Effector memory CD4-positive, alpha-beta T cell (primary cell): Measurements from ENCODE around the gene LRRC9.
"Not testable (repeated sequence)": the region's sequence is repeated elsewhere in the genome, so short reads cannot be mapped to it uniquely, and the experiment has no call there.

Experiments used
- DNase-seq, 3 donors: peaks; one replicate each; pipeline ENCODE4 v3.0.0-alpha.2; 2020
- H3K27ac ChIP-seq: 2 replicates; pipeline ENCODE4 v1.7.0; 2013; ENCODE audit warnings: mild to moderate bottlenecking, low read length, moderate library complexity; ENCODE audit not compliant: insufficient read depth, poor library complexity, severe bottlenecking
- H3K27me3 ChIP-seq: replicated peaks from 2 replicates; pipeline ENCODE4 v1.7.0; 2013; ENCODE audit warnings: mild to moderate bottlenecking, low read length; ENCODE audit not compliant: insufficient read depth, control insufficient read depth, poor library complexity, severe bottlenecking
- H3K36me3 ChIP-seq: 2 replicates; pipeline ENCODE4 v1.7.0; 2013; ENCODE audit warnings: mild to moderate bottlenecking, low read length, moderate library complexity; ENCODE audit not compliant: control insufficient read depth, insufficient read depth
- H3K4me1 ChIP-seq: 2 replicates; pipeline ENCODE4 v1.7.0; 2013; ENCODE audit warnings: low read length, mild to moderate bottlenecking; ENCODE audit not compliant: control insufficient read depth, insufficient read depth, poor library complexity, severe bottlenecking
- H3K4me3 ChIP-seq: 2 replicates; pipeline ENCODE4 v1.7.0; 2013; ENCODE audit warnings: low read length, low read depth, mild to moderate bottlenecking; ENCODE audit not compliant: insufficient read depth, poor library complexity, severe bottlenecking
- H3K9me3 ChIP-seq: 2 replicates; pipeline ENCODE4 v1.7.0; 2013; ENCODE audit warnings: mild to moderate bottlenecking, low read length, moderate library complexity; ENCODE audit not compliant: control insufficient read depth

LRRC9 gene

GRCh38 chr14:59986556-59987059 lies 66.7 kb downstream of the LRRC9 start:
- Histone ChIP-seq H3K27ac (no peak overlapping the region), H3K36me3 (no peaks in the 10 kb centered on the region), H3K9me3 (no peaks in the 10 kb centered on the region), H3K4me1 (no peaks in the 10 kb centered on the region), H3K27me3 (no peaks in the 10 kb centered on the region), H3K4me3 (no peak overlapping the region)
- no peak for DNase-seq

DNA sequence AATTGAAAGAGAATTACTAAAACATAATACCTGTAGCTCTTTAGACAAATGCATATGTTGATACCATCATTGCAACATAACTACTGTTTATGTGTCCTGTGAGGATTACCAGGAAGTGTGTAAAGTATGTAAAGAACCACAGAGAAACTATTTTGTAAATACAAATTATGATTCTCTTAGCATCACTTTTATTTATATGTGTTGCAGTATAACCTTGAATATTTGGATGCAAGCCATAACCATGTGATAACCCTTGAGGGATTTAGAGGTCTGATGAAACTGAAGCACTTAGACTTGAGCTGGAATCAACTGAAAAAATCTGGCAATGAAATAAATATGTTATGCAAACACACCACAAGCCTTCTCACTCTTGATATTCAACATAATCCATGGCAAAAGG lies 77.5 kb downstream of the LRRC9 start:
- Histone ChIP-seq H3K27me3 (no peaks in the 10 kb centered on the region), H3K4me1 (no peaks in the 10 kb centered on the region), H3K9me3 (no peaks in the 10 kb centered on the region), H3K27ac (no peak overlapping the region), H3K36me3 (no peaks in the 10 kb centered on the region), H3K4me3 (no peak overlapping the region)
- DNase-seq, result no peak

DNA sequence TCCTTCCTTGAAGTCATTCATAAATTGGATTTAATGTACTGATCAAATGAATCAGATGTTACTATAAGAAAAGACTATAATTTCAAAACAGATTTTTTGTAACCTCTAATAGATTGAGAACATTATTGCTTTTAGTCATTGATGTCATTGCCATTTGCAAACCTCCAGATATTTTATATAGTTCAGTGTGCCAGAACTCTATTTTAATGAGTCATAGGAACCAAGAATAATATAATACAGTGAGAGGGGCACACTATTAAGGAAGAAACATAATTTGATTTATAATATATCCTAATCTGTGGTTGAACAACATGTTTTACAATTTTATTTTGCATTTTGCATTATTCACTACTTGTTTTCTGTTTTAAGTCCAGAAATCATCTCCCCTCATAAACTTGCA lies 78.0 kb downstream of the LRRC9 start:
- H3K27ac ChIP-seq, result no peak overlapping the region
- H3K27me3 ChIP-seq, result no peaks in the 10 kb centered on the region
- H3K4me3 ChIP-seq, result no peak overlapping the region
- DNase-seq, result no peak
- no peaks in the 10 kb centered on the region for H3K36me3 ChIP-seq
- H3K9me3 ChIP-seq, result no peaks in the 10 kb centered on the region
- H3K4me1 ChIP-seq, result no peaks in the 10 kb centered on the region

DNA sequence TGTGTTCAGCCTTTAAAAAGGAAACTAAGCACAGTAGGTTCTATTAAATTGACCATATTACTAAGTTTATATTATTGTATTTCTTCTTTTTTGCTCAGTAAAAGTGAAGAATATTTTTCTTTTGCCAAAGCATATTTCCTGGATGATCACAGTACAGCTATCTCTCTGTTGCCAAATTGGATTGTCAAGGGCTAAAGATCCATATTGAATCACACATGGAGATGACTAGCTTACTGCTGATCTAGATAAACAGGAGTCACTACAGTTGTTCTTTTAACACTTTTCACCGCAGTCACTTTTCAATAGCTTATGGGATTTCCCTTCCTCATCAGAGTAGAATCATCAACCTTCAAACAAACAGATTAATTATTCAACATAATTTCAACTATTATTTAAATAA lies 78.6 kb downstream of the LRRC9 start:
- Histone ChIP-seq H3K36me3 (no peaks in the 10 kb centered on the region), H3K4me1 (no peaks in the 10 kb centered on the region), H3K27me3 (no peaks in the 10 kb centered on the region), H3K27ac (no peak overlapping the region), H3K9me3 (no peaks in the 10 kb centered on the region), H3K4me3 (no peak overlapping the region)
- DNase-seq, result no peak

- no peak for DNase-seq
- H3K4me3 ChIP-seq, result no peak overlapping the region
- H3K36me3 ChIP-seq, result no peaks in the 10 kb centered on the region
- no peaks in the 10 kb centered on the region for H3K9me3 ChIP-seq
- no peak overlapping the region for H3K27ac ChIP-seq
- no peaks in the 10 kb centered on the region for H3K4me1 ChIP-seq
- no peaks in the 10 kb centered on the region for H3K27me3 ChIP-seq
Observed at GRCh38 chr14:60002819-60003492, 83.0 kb downstream of the LRRC9 start.

DNA sequence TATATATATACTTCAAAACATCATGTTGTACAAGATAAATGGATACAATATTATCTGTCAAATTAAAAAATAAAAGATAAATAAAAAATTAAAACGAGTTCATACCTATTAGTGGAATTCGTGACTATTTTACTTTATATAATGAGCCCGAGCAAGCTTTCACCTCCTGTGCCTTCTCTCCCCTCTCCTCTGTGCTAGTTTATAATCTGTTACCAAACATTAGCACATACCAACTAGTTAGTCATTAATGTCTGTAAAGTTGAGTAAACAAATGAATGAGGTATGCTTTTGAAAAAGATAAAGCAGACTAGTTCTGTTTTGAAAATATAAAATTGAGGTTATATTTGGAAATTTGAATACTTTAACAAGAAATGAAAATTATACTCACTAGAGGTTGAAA lies 84.0 kb downstream of the LRRC9 start:
- no peak for DNase-seq
- Histone ChIP-seq H3K4me3 (no peak overlapping the region), H3K36me3 (no peaks in the 10 kb centered on the region), H3K4me1 (no peaks in the 10 kb centered on the region), H3K27me3 (no peaks in the 10 kb centered on the region), H3K9me3 (no peaks in the 10 kb centered on the region), H3K27ac (no peak overlapping the region)

DNA sequence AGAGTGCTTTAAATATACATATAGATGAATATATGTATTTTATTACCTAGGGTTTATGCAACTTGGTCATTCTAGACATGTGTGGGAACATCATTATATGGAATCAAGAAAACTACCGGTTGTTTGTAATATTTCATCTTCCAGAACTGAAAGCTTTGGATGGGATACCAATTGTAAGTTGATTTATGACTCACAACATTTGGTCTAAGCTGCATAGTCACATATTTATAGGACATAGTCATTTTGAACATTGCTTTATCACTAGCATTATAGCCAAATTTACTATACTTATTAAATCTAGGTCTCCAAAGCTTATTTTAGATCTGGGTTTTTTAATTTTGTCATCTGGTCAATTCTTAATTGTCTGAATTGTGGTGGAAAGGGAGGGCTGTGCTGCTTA lies 88.1 kb downstream of the LRRC9 start:
- Histone ChIP-seq H3K4me3 (no peak overlapping the region), H3K4me1 (no peaks in the 10 kb centered on the region), H3K27me3 (no peaks in the 10 kb centered on the region), H3K27ac (no peak overlapping the region), H3K36me3 (no peaks in the 10 kb centered on the region), H3K9me3 (no peaks in the 10 kb centered on the region)
- DNase-seq, result no peak

DNA sequence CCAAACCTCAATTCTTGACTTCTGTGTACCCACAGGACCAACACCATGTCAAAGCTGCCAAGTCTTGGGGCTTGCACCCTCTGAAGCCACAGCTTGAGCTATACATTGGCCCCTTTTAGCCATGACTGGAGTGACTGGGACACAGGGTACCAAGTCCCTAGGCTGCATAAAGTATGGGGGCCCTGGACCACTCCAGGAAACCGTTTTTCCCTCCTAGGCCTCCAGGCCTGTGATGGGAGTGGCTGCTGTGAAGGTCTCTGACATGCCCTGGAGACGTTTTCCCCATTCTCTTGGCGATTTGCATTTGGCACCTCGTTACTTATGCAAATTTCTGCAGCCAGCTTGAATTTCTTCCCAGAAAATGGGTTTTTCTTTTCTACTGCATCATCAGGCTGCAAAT lies 90.3 kb downstream of the LRRC9 start:
- H3K4me3 ChIP-seq, H3K27ac ChIP-seq, H3K36me3 ChIP-seq, DNase-seq, H3K9me3 ChIP-seq, H3K4me1 ChIP-seq, H3K27me3 ChIP-seq: not testable (repeated sequence)

- H3K4me1 ChIP-seq, result no peaks in the 10 kb centered on the region
- H3K27ac ChIP-seq, result no peak overlapping the region
- no peaks in the 10 kb centered on the region for H3K36me3 ChIP-seq
- H3K27me3 ChIP-seq, result no peaks in the 10 kb centered on the region
- H3K4me3 ChIP-seq, result no peak overlapping the region
- H3K9me3 ChIP-seq, result no peaks in the 10 kb centered on the region
- DNase-seq, result no peak
Observed at GRCh38 chr14:60014402-60014801, 94.5 kb downstream of the LRRC9 start.

DNA sequence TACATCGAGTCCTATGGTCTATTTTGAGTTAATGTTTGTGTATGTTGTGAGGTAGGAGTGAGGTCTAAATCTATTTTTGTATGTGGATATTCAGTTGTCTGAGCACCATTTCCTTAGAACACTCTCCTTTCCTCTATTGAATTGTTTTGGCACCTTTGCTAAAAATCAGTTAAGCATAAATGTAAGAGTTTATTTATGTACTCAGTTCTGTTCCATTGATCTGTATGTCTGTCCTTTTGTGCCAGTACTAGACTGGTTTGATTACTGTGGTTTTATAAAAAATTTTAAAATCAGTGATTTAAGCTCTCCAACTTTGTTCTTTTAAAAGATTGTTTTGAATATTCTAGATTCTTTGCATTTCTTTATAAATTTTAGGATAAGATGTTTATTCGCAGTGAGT lies 101.7 kb downstream of the LRRC9 start:
- no peaks in the 10 kb centered on the region for H3K36me3 ChIP-seq
- H3K9me3 ChIP-seq, result no peaks in the 10 kb centered on the region
- no peaks in the 10 kb centered on the region for H3K27me3 ChIP-seq
- DNase-seq, result no peak
- H3K4me1 ChIP-seq, result no peaks in the 10 kb centered on the region
- H3K27ac ChIP-seq, result no peak overlapping the region
- H3K4me3 ChIP-seq, result no peak overlapping the region
